HS-5 (cell line): ENCODE results near the gene TMUB1.

Experiments
- DNase-seq: peaks from one replicate; pipeline ENCODE4 v3.0.0-alpha.2; 2012; ENCODE audit warnings: low read depth

TMUB1 gene, protein sequence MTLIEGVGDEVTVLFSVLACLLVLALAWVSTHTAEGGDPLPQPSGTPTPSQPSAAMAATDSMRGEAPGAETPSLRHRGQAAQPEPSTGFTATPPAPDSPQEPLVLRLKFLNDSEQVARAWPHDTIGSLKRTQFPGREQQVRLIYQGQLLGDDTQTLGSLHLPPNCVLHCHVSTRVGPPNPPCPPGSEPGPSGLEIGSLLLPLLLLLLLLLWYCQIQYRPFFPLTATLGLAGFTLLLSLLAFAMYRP

DNA sequence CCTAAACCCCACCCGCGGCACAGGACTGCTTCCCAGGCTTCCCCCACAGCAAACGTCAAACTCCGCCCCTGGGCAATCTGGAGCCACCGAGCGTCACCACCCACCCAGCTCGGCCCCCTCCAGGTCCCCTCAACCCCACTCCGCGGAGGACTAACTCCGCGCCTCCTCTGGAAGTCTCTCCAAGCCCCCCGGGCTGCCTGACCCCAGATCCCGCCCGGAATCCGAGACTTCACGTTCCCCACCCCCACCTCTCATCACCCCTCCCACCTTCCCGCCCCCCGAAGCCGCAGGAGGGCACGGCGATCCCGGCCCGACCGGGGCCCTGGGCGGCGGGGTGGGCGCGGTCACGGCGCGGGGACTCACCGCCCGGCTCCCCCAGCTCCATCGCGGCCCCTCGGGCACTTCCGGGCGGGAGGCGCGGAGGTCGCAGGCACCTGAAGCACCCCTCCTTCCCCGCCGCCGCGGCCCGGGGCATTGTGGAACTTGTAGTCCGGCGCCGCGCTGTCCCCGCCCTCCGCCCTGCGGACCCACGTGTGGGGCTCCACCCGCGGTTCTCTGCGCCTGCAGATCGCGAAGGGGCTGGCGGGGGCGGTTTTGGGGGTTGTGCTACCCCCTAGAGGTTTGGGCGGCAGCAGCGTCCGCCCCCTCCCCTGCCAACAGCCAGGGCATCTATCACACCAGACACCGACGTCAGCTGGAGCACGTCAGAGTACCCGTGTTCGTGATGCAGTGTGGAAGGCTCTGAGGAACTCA is at the start of gene TMUB1:
Gene TMUB1, minus strand, starts transcription at position 423 of the 753 bp plus-strand sequence. CDS start 930 bp downstream, outside the sequence.
- DNase-seq: no peak

DNA sequence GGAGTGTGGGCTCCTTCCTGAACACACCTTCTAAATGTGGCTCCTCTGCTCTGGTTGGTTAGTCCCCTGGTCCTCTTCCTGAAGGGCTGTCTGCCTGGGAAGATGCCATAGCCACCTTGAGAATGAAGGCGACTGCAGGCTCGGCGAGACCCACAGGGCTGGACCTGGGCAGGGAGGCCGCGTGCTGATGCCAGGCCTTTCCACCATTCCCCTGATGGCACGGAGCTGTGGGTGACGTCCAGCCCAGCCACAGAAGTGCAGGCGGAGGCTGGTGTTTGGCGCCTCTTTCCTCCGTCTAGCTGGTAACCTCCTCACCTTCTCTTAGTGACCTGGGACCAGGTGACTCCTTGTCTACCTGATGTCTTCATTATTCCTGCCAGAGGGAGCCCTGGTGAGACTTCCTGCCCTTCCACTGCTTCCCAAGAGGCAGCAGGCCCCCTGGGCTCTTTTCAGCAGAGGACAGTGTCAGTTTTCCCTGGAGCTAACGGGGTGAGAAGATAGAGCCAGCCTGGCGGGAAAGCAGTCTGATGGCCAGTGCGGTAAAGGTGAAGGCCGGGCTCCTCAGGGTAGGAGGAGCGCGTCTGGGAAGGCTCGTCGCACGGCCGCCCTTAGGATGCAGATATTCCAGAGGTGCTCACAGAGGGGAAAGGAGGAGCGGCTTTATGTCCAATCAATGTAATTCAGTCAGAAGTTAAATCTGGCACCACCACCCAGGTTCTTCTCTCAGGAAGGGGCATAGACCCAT is 49.3 kb upstream of the TMUB1 start:
- DNase-seq: no peak

DNA sequence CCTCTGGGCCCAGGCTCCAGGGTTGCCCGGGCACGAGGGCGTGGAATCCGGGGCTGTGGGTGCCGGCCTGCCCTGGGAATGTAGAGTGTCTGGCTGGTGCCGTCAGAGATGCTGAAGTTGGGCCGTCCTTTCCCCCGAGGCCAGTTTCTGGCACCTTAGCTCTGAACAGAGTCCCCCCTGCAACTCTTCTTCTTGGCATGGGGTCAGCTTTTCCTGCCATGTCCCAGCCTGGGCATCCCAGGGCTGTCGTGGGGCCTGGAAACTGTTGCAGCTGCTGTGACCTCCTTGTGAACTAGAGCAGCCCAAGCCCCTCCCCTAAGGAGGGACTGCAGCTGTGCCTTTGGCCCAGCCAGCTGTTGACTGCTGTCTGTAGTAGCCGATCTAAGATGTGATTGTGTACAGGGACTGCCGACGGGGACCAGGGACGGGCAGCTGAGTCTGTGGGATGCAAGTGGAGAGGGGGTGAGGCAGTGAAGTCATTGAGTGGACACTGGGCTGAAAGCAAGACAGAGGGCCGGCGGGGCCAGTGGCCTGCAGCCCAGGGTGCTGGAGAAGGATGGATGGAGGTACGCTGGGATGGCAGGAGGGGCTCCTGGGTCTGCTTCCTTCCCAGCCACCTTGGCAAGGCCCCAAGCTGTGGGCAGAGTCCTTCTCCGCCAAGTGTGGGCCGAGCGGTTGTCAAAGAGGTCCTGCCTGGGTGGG is 48.5 kb upstream of the TMUB1 start:
- no peak for DNase-seq

DNA sequence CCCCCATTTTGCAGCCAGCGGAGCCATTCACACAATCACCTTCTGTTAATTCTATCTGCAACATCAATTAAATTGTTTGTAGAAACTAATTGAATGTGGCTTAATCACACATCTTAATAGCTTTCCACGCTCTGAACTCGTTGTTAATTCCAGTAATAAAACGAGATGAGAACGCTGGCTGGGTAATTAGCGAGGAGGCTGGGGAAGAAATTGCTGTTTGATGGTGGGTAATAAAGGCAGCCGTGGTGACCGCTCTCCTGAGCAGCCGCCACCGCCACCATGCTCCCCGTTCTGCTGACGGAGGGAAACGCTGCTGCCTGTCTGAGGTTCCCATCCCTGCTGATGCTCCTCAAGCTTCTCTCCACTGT is 47.9 kb upstream of the TMUB1 start:
- DNase-seq: no peak

DNA sequence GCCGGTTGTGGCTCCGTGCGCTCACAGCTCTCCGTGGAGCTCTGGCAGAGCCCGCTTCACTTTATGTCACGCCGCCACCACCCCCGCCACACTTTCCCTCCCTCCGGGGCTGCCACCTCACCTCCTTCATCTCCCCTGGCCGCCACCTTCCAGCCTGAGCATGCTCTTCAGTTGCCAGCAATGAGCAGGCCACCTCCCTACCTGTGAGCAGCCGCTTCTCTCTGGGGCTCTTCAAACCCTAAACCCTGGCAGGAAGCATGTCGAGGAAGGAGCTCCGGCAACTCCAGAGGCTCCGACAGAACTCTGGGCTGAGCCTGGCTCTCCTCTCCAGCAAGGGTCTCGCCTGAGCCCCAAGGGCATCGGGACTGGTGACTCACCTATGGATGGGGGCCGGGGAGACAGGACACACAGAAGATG is 47.5 kb upstream of the TMUB1 start:
- DNase-seq: no peak

DNA sequence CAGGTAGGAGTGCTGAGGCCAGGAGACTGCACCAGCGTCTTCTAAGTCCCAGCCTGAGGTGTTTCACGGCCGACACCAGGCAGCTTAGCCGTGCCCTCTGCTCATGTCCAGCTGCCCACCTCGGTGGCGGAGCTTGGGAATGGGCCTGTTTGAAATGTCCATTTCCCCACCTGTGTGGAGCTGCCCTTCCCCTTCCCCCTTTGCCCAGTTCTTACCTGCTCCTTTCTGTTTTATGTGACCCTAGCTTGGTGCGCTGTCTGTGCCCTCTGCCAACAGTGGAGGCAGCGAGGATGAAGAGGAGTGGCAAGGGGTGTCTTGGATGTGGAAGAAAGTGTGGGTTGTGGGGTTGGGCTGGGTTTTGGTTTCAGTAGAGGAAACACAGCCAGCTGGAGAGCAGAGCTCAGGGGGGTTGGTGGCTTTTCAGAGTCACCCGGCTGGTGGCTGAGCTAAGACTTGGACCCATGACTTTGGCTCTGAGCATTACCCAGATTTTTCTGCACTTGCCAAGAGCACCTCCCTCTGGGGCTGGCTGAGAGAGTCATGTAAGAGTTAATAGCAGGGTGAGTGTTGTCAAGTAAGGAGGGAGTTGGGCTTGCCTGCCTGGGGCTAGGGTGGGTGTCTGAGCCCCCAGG is 46.8 kb upstream of the TMUB1 start:
- no peak for DNase-seq

DNA sequence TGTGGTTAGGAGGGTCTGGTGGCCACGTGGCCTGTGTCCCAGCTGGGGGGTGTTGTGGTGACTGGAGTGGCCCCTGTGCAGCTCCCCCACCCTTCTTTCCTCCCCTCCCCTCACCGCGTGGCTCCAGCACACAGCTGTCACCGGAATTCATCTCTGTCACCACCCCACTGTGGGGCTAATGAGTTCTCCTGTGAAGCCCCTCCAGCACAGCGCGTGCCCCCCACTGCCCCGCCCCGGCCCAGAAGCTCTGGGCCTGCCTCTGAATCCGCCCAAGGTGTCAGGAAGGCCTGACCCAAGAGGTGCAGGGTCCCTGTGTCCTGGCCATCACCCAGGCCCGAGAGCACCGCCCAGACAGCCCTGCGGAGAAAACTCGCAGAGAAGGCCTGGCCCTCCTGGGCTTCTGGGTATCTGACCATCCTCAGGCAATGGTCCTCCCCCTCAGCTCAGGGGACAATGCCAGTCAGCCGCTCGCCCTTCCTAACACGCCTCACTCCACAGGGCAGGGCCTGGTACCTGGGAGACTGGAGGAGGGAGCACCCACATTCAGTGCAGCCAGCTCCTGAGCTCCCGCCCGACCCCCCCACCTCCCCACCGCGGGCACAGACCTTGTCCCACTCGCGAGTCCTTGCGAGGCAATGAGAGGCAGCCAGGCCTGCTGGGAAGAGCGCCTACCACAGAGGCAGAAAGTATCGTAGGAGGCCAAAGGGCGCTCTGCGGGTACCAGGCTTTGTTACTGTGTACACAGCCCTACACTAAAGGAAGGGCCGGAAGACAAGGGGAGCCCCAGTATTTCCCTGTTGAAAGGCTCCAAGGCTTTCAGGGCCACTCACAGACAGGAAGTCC is 46.0 kb upstream of the TMUB1 start:
- DNase-seq: no peak

DNA sequence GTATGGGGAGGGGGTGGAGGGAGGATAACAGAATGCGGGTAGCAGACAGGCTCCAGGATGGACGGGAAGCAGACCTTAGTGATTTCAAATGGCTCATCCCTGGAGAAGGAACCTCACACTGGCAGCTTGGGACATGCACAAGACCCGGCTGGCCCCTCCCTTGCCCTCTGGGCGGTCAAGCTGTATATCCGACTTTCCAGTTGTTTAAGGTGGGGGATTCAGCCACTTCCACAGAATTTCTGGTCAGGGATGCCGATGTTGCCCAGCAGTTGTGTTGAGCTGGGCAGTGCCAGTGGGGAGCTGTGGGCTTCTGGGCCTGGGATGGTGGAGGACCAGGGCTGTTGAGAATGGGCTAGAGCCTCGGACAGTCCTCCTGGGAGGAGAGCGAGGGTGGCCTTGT is 45.4 kb upstream of the TMUB1 start:
- no peak for DNase-seq

DNA sequence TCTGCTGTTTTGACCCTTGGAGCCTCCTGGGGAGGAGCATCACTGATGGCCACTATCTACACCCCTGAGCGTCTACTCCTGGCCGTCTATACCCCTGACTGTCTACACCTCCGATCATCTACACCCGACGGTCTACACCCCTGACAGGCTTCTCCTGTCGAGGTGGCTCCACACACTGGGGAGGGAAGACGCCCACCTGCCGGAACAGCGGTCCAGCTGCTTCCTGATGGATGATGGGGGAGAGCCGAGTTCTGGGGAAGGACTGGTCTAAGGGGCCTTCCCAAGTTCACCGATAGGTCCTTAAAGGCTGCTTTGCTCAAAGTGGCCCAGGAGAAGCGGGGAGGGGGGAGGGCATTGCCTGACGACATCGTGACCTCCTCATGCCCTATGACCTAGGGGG is 44.9 kb upstream of the TMUB1 start:
- DNase-seq: no peak

DNA sequence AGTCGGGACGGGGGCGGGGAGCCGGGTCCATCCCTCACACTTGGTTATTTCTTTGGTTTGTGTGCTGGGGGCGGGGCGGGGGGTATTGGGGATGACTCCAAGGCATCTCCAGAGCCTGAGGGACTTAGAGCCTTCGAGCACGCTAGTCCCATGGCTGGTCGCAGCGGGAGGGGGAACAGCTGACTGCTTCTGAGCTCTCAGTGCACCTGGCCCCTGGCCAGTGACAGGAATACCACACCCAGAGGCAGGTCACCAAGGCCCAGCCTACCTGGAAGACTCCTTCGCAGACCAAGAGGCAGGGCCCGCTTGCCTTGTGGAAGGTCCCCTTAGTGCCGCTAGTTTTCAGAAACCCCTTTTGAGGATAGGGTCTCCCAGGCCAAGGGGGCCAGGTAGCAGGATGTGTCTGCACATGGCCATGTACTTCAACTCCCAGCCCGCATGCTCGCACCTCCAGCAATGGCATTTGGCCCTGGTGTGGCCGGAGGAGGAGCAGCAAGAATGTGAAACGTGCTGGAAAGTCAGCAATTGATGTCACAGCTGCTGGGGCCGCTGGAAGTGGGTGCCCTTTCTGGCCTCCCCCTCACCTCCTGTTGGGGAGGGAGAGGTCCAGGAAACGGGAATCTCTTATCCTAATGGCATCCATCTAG is 43.3 kb upstream of the TMUB1 start:
- DNase-seq: no peak

DNA sequence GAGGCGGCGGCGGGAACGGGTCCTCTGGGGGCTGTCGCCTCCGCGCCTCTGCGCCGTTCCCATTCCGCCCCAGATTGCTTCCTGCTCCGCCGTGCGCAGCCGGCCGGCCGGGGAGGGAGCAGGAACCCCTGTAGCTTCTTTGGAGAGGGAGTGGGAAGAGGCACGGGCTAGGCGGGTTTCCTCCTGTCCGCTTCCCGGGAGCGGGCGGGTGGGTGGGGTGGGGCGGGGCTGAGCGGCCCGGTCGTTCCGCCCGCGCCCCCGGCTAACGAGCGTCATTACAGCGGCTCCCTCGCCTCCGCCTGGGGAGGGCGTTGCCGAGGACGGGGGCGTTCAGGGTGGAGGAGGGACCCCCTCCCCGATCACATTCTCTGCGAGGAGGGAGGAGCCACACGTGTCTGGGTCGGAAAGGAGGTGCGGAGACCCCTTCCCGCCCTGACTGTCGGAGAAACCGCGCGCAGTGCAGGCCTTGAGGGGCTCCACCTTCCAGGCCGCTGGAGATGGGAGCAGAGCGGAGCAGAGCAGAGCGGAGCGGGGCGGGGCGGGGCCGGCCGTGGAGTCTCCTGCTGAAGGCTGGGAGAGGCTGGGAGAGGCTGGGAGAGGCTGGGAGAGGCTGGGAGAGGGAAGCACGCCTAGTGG is 42.7 kb upstream of the TMUB1 start:
- DNase-seq: no peak

DNA sequence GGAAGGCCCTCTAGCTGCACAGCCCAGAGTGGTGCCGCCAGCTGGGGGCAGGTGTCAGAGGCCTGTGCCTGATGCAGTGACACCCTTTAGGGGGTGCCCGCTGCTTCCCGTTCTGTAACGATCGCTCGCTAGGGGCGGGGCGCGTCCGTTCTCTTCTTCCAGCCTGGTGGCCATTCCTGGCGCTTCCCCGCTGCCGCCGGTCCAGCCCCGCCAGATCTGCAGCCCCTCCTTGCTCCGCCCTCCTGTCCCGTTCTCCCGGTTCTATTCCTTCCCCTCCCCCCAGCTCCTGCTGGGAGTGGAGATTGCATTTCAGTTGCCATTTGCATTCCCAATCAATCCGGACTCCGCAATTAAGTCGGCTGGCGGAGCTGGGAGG is 42.2 kb upstream of the TMUB1 start:
- DNase-seq: no peak

DNA sequence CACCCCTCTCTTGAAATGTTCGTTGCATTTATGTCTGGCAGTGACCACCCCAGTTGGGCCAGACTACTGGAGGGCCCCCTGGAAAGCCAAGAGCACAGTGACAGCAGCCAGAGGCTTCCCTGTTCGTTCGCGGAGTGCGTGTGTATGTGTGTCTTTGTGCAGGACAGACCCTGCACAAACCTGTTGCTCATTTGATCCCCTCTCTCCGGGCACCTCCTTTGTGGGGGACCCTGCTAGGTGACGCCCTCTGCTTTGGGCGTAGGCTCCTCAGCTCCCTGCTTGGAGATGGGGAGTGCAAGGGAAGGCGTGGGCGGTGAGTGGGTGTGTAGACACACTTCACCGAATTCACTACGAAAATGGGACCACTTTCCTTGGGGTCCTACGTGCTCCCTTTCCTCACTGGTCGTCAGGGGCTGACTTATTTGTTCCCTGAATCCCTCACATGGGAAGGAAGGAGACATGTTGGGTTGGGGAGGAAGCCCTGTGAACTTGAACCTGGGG is 41.7 kb upstream of the TMUB1 start:
- no peak for DNase-seq

DNA sequence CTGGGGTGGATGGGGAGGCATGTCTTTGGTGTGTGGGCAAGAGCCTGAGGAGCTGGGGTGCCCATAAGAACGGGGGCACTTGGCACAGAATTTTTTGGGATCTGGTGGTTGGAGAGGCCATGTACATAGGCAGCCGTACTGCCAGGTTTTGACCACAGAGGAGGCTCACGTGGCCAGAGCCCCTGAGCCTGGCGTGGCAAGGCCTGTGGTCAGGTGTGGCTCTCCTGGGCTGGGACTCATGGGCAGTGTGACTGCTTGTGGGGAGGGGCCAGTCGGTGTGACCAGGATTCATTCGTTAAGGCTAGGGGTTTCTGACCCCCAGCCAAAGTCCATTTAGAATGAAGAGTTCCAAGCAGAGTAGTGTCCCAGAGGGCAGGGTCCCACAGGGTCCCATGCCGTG is 41.2 kb upstream of the TMUB1 start:
- no peak for DNase-seq

DNA sequence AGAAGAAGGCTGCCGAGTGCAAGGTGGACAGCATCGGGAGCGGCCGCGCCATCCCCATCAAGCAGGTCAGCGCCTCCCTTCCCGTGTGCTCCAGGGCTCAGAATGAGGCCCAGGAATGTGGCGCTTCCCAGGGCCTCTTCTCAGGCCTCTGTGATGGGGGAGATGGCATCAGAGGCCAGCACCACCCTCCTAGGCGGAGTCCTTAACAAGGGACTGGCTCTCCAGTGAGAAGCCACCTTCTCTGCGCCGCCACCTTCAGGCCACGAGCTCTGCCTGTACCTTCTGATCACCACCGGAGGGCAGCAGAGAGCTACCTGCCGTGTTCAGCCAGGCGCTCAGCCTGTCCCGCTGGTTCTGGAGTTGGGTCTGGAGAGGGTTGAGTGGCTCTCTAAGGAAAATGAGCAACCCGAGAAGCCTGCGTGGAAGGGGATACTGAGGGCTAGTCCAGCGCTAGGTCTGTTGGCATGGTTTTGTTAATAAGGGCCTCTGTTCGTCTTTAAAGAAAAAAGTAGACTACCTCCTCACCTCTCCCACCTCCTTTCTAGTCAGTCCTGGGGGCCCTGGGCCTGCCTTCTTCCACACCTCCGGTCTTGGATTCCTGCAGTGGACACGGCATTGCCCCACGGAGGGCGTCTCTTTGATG is 40.6 kb upstream of the TMUB1 start:
- DNase-seq: no peak

DNA sequence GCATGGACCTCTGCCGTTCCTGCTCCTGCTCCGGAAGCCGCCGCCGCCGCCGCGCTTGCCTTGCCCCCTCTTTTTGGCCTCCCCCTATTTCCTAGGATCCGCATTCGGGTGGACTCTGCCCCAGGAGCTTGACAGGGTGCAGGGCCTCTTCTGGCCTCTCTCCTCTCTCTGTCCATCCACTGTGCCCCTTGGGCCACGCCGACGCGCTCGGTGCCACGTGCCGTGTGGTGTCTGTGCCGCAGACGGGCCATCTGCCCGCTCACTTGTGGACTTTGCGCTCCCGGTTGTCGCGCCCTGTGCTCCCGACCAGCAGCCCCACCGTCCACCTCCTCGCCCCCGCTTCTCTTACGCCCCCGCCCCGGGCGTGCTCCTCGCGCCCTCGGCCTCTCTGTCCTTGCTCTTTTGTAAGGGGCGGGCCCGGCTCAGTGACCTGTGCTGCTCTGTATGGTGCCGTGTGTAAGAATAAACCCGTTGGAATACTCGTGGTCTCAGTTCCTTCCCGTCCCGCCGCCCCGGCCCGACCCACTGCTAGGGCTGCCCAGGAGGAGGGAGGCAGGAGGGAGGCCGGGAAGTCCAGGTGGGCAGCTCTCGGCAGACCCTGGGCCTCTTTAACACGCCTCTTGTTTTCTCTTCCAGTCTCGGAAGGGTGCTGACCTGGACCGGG is 40.0 kb upstream of the TMUB1 start:
- DNase-seq: no peak

DNA sequence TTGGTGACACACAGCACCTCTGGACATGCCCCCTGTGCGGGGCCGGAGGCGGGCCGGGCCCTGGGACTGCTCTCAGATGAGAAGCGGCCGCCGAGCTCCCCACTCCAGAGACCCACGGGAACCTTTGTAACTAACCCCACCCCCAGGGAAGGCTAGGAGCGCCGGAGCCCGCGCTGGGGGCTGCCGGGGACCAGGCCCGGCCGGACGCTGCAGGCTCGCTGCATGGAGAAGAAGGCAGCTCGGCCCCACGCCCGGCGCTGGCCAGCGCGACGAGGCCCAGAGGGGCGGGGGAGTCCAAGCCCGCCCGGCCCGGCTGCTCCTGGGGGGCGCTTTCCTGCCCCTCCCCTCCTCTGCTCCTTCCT is 39.5 kb upstream of the TMUB1 start:
- DNase-seq: no peak

DNA sequence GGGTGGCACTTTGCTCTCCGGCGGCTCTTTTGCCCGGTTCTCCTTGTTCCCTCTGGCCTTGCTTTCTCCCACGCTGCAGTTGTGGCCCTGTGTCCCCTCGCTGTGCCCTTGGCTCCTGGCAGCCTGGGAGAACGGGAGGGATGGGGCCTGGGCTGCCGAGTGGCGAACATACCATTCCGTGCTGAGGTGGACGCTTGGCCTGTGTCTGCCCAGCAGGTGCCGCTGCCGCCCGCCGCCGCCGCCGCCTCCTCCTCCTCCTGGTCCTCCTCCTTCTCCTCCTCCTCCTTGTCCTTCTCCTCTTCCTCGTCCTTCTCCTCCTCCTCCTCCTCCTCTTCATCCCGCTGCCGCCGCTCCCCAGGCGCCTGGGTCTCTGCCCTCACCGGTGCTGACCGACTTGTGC is 39.0 kb upstream of the TMUB1 start:
- DNase-seq: no peak
